H1 (cell line): ENCODE measurements around the gene PTPN3. TPM values are rescaled to one million over a fixed set of nuclear protein-coding genes. Genes with fewer than 3 reads are reported as not detected.
A peak's percentile ranks its signal among the peaks of the same experiment; 100 is the strongest.

ENCODE experiments used
- CTCF ChIA-PET: fragments of 300-600 bp; sonication (Branson Sonifier 250); formaldehyde crosslinking; loops from one replicate; lab custom pipeline; 2021; ENCODE audit not compliant: partially characterized antibody; lab: Charles Lee
- POLR2A ChIA-PET: fragments of 300-600 bp; sonication (Branson Sonifier 250); formaldehyde crosslinking; loops from one replicate; lab custom pipeline; 2021; ENCODE audit warnings: inconsistent platforms; ENCODE audit not compliant: partially characterized antibody; lab: Charles Lee
- DNase-seq, 2 experiments: peaks; one replicate each; pipeline versions ENCODE4 v3.0.0 to v3.0.0-alpha.2; 2010 to 2022; ENCODE audit warnings: low spot score in 2 of 2, low read depth in 1 of 2, mixed read lengths in 1 of 2
- FAIRE-seq: peaks from 2 replicates; lab custom pipeline; 2011; peaks lifted over from hg19 to GRCh38; lab: Jason Lieb, UNC
- H2AFZ ChIP-seq: 2 replicates; pipeline ENCODE4 v1.8.1; 2012; ENCODE audit warnings: low read length, inconsistent platforms
- H2AK5ac ChIP-seq: 2 replicates; pipeline ENCODE4 v1.6.1; 2013; ENCODE audit warnings: low read depth, low read length
- H2BK120ac ChIP-seq: replicated peaks from 2 replicates; pipeline ENCODE3; 2013; ENCODE audit warnings: low read depth, low read length, inconsistent platforms
- H2BK12ac ChIP-seq: 2 replicates; pipeline ENCODE4 v1.6.1; 2013; ENCODE audit warnings: low read depth, low read length
- H2BK15ac ChIP-seq: 2 replicates; pipeline ENCODE4 v1.6.1; 2013; ENCODE audit warnings: low read length
- H2BK20ac ChIP-seq: 2 replicates; pipeline ENCODE4 v1.6.1; 2013; ENCODE audit warnings: low read length
- H2BK5ac ChIP-seq: 2 replicates; pipeline ENCODE4 v1.6.1; 2013; ENCODE audit warnings: low read depth, low read length
- H3K14ac ChIP-seq: 2 replicates; pipeline ENCODE4 v1.6.1; 2013; ENCODE audit warnings: inconsistent platforms; ENCODE audit not compliant: insufficient read length
- H3K18ac ChIP-seq: 2 replicates; pipeline ENCODE4 v1.6.1; 2013; ENCODE audit warnings: low read length; ENCODE audit errors: extremely low read depth
- H3K23ac ChIP-seq: 2 replicates; pipeline ENCODE4 v1.6.1; 2013; ENCODE audit warnings: inconsistent platforms; ENCODE audit not compliant: insufficient read length
- H3K23me2 ChIP-seq: 2 replicates; pipeline ENCODE4 v1.6.1; 2013; ENCODE audit warnings: low read depth, low read length
- H3K27ac ChIP-seq: 2 replicates; pipeline ENCODE4 v1.6.1; 2011; ENCODE audit warnings: low read depth, low read length, inconsistent platforms
- H3K27me3 ChIP-seq, 4 experiments: replicated peaks in 1 of 4; 1 replicate in 1 of 4; 2 replicates in 3 of 4; pipeline versions ENCODE4 v1.6.1 to v1.8.1; 2011 to 2013; ENCODE audit warnings: low read length in 3 of 4, mild to moderate bottlenecking in 3 of 4, inconsistent platforms in 2 of 4, mixed read lengths in 2 of 4, moderate library complexity in 1 of 4; ENCODE audit not compliant: control insufficient read depth in 3 of 4, insufficient read depth in 3 of 4; ENCODE audit errors: extremely low read depth in 1 of 4
- H3K36me3 ChIP-seq, 4 experiments: 2 replicates each; pipeline versions ENCODE4 v1.6.1 to v1.8.1; 2011 to 2013; ENCODE audit warnings: mild to moderate bottlenecking in 4 of 4, low read length in 3 of 4, moderate library complexity in 2 of 4, control low read depth in 1 of 4, inconsistent platforms in 1 of 4; ENCODE audit not compliant: insufficient read depth in 4 of 4, control insufficient read depth in 2 of 4
- H3K4ac ChIP-seq: replicated peaks from 2 replicates; pipeline ENCODE3; 2013; ENCODE audit warnings: low read length, low read depth, mixed read lengths, inconsistent platforms; ENCODE audit not compliant: insufficient read length
- H3K4me1 ChIP-seq, 4 experiments: replicated peaks in 1 of 4; 1 replicate in 1 of 4; 2 replicates in 3 of 4; pipeline versions ENCODE4 v1.6.1 to v1.8.1; 2011 to 2013; ENCODE audit warnings: low read length in 3 of 4, inconsistent platforms in 2 of 4, mixed read lengths in 1 of 4; ENCODE audit not compliant: insufficient read depth in 4 of 4, control insufficient read depth in 3 of 4
- H3K4me2 ChIP-seq, 2 experiments: 2 replicates each; pipeline versions ENCODE4 v1.6.1 to v1.8.1; 2011 to 2013; ENCODE audit warnings: low read depth in 2 of 2, low read length in 2 of 2, control low read depth in 1 of 2, inconsistent platforms in 1 of 2, mild to moderate bottlenecking in 1 of 2; ENCODE audit not compliant: insufficient read depth in 1 of 2
- H3K4me3 ChIP-seq, 4 experiments: fragments of 200-600, 300-600 bp in 1 of 4; sonication (generic), shearing (Covaris generic), sonication (Bioruptor Twin) in 1 of 4; 2 replicates each; pipeline versions ENCODE4 v1.5.1 to v1.8.1; 2011 to 2016; ENCODE audit warnings: low read length in 4 of 4, low read depth in 3 of 4, control low read depth in 2 of 4, inconsistent platforms in 2 of 4, mild to moderate bottlenecking in 2 of 4, mixed read lengths in 1 of 4, moderate library complexity in 1 of 4; ENCODE audit not compliant: insufficient read depth in 2 of 4; ENCODE audit errors: extremely low read depth in 1 of 4
- H3K56ac ChIP-seq: replicated peaks from 2 replicates; pipeline ENCODE3; 2013; ENCODE audit warnings: low read depth, mild to moderate bottlenecking, mixed read lengths, low read length, inconsistent platforms; ENCODE audit not compliant: insufficient read length
- H3K79me1 ChIP-seq: 2 replicates; pipeline ENCODE4 v1.6.1; 2013; ENCODE audit warnings: low read depth, low read length, control low read depth
- H3K79me2 ChIP-seq, 2 experiments: 2 replicates each; pipeline versions ENCODE4 v1.6.1 to v1.8.1; 2012 to 2013; ENCODE audit warnings: low read length in 2 of 2, mild to moderate bottlenecking in 2 of 2, inconsistent platforms in 1 of 2; ENCODE audit not compliant: insufficient read depth in 2 of 2, control insufficient read depth in 1 of 2
- H3K9ac ChIP-seq, 4 experiments: replicated peaks in 1 of 4; 1 replicate in 1 of 4; 2 replicates in 3 of 4; pipeline versions ENCODE4 v1.6.1 to v1.8.1; 2011 to 2013; ENCODE audit warnings: low read depth in 3 of 4, low read length in 3 of 4, control low read depth in 2 of 4, mild to moderate bottlenecking in 2 of 4, moderate library complexity in 2 of 4, inconsistent platforms in 1 of 4; ENCODE audit errors: extremely low read depth in 1 of 4
- H3K9me3 ChIP-seq, 2 experiments: 2 replicates each; pipeline versions ENCODE4 v1.6.1 to v1.8.1; 2012 to 2013; ENCODE audit warnings: mild to moderate bottlenecking in 2 of 2, moderate library complexity in 2 of 2, control low read depth in 1 of 2, inconsistent platforms in 1 of 2, low read depth in 1 of 2, low read length in 1 of 2, mixed read lengths in 1 of 2; ENCODE audit not compliant: insufficient read depth in 2 of 2
- H4K20me1 ChIP-seq, 2 experiments: replicated peaks in 1 of 2; 2 replicates each; pipeline versions ENCODE3 to v1.8.1; 2011 to 2013; ENCODE audit warnings: inconsistent platforms in 2 of 2, low read length in 2 of 2, mild to moderate bottlenecking in 1 of 2; ENCODE audit not compliant: insufficient read depth in 2 of 2, control insufficient read depth in 1 of 2
- H4K5ac ChIP-seq: 2 replicates; pipeline ENCODE4 v1.6.1; 2013; ENCODE audit warnings: low read length, low read depth, mixed read lengths, inconsistent platforms; ENCODE audit not compliant: insufficient read length
- H4K8ac ChIP-seq: 2 replicates; pipeline ENCODE4 v1.8.0; 2013; ENCODE audit warnings: mild to moderate bottlenecking, moderate library complexity, low read length, inconsistent platforms; ENCODE audit not compliant: insufficient read depth; ENCODE audit errors: extremely low read depth
- H4K91ac ChIP-seq: replicated peaks from 2 replicates; pipeline ENCODE3; 2013; ENCODE audit warnings: low read length, mixed read lengths, inconsistent platforms; ENCODE audit not compliant: insufficient read length
- CBX5 ChIP-seq: fragments of 300-800, 300-1000 bp; sonication (generic); IDR thresholded peaks from 2 replicates; pipeline ENCODE4 v1.7.1; 2016; ENCODE audit warnings: antibody characterized with exemption, low read length, low read depth
- CHD1 ChIP-seq: IDR thresholded peaks from 2 replicates; pipeline ENCODE4 v1.6.1; 2012; ENCODE audit warnings: low read depth, low read length, improper control_type of control experiment
- CREB1 ChIP-seq: IDR thresholded peaks from 2 replicates; pipeline ENCODE4 v1.6.1; 2012; ENCODE audit warnings: inconsistent platforms
- E2F6 ChIP-seq: IDR thresholded peaks from 2 replicates; pipeline ENCODE4 v1.6.1; 2012; ENCODE audit warnings: inconsistent platforms
- JUND ChIP-seq: IDR thresholded peaks from 2 replicates; pipeline ENCODE4 v1.6.1; 2011; ENCODE audit warnings: mild to moderate bottlenecking, improper control_type of control experiment, low read length
- MAFK ChIP-seq: IDR thresholded peaks from 2 replicates; pipeline ENCODE4 v1.6.1; 2012; ENCODE audit warnings: low read depth, mild to moderate bottlenecking, improper control_type of control experiment, low read length
- POLR2AphosphoS5 ChIP-seq: IDR thresholded peaks from 2 replicates; pipeline ENCODE4 v1.6.1; 2011; ENCODE audit warnings: low read depth, low read length
- RAD21 ChIP-seq, 2 experiments: IDR thresholded peaks in 1 of 2; conservative IDR thresholded peaks in 1 of 2; 2 replicates each; pipeline ENCODE4 v1.6.1; 2011; ENCODE audit warnings: low read depth in 2 of 2, low read length in 2 of 2, improper control_type of control experiment in 1 of 2, inconsistent platforms in 1 of 2, mild to moderate bottlenecking in 1 of 2, moderate library complexity in 1 of 2
- RNF2 ChIP-seq: fragments of 200-900, 300-1000 bp; sonication (generic); IDR thresholded peaks from 2 replicates; pipeline ENCODE4 v1.7.1; 2016; ENCODE audit warnings: borderline replicate concordance, low read depth, mild to moderate bottlenecking, antibody characterized with exemption, low read length; ENCODE audit not compliant: poor library complexity, severe bottlenecking; ENCODE audit errors: missing control alignments
- TAF7 ChIP-seq: optimal IDR thresholded peaks from 2 replicates; pipeline ENCODE3; 2011; ENCODE audit warnings: low read depth, mild to moderate bottlenecking, inconsistent platforms, low read length, moderate library complexity, borderline replicate concordance
- WGBS, 2 experiments: shearing (Covaris generic) in 1 of 2; methylation state at CpG; one replicate each; pipeline versions ENCODE4 v1.1.6 to v1.1.7; 2013 to 2015; ENCODE audit warnings: low lambda C conversion rate in 2 of 2, mixed read lengths in 2 of 2, inconsistent platforms in 1 of 2, low coverage in 1 of 2, missing lambda C conversion rate in 1 of 2; ENCODE audit not compliant: insufficient replicate concordance in 2 of 2, insufficient coverage in 1 of 2, insufficient read length in 1 of 2; ENCODE audit errors: extremely low coverage in 1 of 2, missing lambda C conversion rate in 1 of 2; 5-methylcytosine and 5-hydroxymethylcytosine counted together
- polyA plus RNA-seq, 7 experiments: library from polyadenylated mRNA; depleted of rRNA in 3 of 7; stranded (reverse) in 5 of 7; unstranded in 2 of 7; fragments of >200 nt in 5 of 7; fragments of 200-250 nt in 2 of 7; gene quantifications; 1 replicate in 5 of 7; 2 replicates in 1 of 7; 4 replicates in 1 of 7; pipeline versions ENCODE4 v1.2.1 to v1.2.3, GENCODE V29; 2011 to 2013; ENCODE audit warnings: missing spikeins in 2 of 7, mixed read lengths in 2 of 7
- total RNA-seq: library from RNA; stranded (reverse); fragmentation: NEBNext Ultra II Directional; extraction: Animal tissue kit (Norgen Biotek cat#: 25700); gene quantifications from 2 replicates; pipeline ENCODE4 v1.2.1, GENCODE V29; 2021

PTPN3 gene
- total and polyA plus RNA-seq, 2 of the 8 experiments (the other 6 are each of a cell fraction or from before 2014, with no cell fraction given) = 2.9 to 3.7 TPM

GRCh38 chr9:109456811-109457210, 41.3 kb downstream of the PTPN3 start:
- POLR2A ChIA-PET = no interaction called here
- Histone ChIP-seq H3K23ac (no peak overlapping the region), H3K27ac (no peak overlapping the region), H3K14ac (no peak overlapping the region), H3K36me3 (no peaks in the 10 kb centered on the region), H2BK20ac (no peak overlapping the region), H4K91ac (no peak overlapping the region), H2BK5ac (no peak overlapping the region), H3K79me1 (no peaks in the 10 kb centered on the region; the same call in 1 of the 2 replicates), H4K5ac (no peak overlapping the region), H2BK15ac (no peak overlapping the region; the same call in 1 of the 2 replicates), H2BK12ac (no peak overlapping the region), H3K4ac (no peak overlapping the region), H3K23me2 (no peaks in the 10 kb centered on the region), H3K56ac (no peak overlapping the region), H3K4me1 (peaks cover 0 to 6% (median 1%) of the 10 kb centered on the region in 4 experiments; a peak in 3 of 7 replicates), H3K9me3 (no peaks in the 10 kb centered on the region), H3K4me2 (no peak overlapping the region), H3K18ac (no peak overlapping the region), H2AK5ac (0 out of 2 replicates have a peak overlapping the region, but pooled peaks have one; percentile 13), H2AFZ (no peak overlapping the region), H3K4me3 (no peak overlapping the region), H3K9ac (no peak overlapping the region), H3K27me3 (no peaks in the 10 kb centered on the region), H3K79me2 (no peaks in the 10 kb centered on the region), H2BK120ac (no peak overlapping the region), H4K20me1 (no peaks in the 10 kb centered on the region), H4K8ac (no peak overlapping the region)
- FAIRE-seq = no peak
- 80% methylated on average over 7 of the region's 7 CpGs; no CpG with 5 or more reads in 1 of the 2 experiments for WGBS, 2 experiments
- no peak for TF ChIP-seq RNF2
- TF ChIP-seq CBX5 = no peak
- TF ChIP-seq MAFK = no peak
- no peak for TF ChIP-seq CHD1
- TF ChIP-seq E2F6 = no peak
- TF ChIP-seq TAF7 = no peak
- no peak for TF ChIP-seq RAD21 (IDR thresholded peaks at IDR 0.05 in 1 of 2, conservative IDR thresholded peaks at IDR 0.05 in 1 of 2; ENCODE audit: low read depth in 2 of 2, low read length in 2 of 2)
- no peak for TF ChIP-seq POLR2AphosphoS5
- no peak for TF ChIP-seq JUND
- TF ChIP-seq CREB1 = no peak
- CTCF ChIA-PET = interaction anchor here (0.5 to 15.2 kb wide), 8 partner anchors 8 to 208 kb away, joined by 3 to 236 read pairs (median 18); no protein-coding TSS in a partner anchor
- DNase-seq = no peak
